SK-N-SH (cell line): ENCODE measurements around the gene GPR55. TPM values are rescaled to one million over a fixed set of nuclear protein-coding genes. Genes with fewer than 3 reads are reported as not detected.

Experiments
- CTCF ChIA-PET: fragments of 300-600, 350-600 bp; formaldehyde crosslinking; extraction: SDS; loops from one replicate; lab custom pipeline; 2021; lab: Yijun Ruan, JAX
- POLR2A ChIA-PET: fragments of 350-600 bp; sonication (Branson Sonifier 250); formaldehyde crosslinking; extraction: SDS; loops from one replicate; lab custom pipeline; 2020; ENCODE audit warnings: antibody characterized with exemption, inconsistent platforms; lab: Yijun Ruan, JAX
- DNase-seq: peaks from one replicate; pipeline ENCODE4 v3.0.0; 2012
- H2AFZ ChIP-seq: fragments of 200-600 bp; sonication (generic); 2 replicates; pipeline ENCODE4 v1.8.1; 2016; ENCODE audit warnings: antibody characterized with exemption, mild to moderate bottlenecking, low read depth
- H3F3A ChIP-seq: fragments of 200-600 bp; sonication (generic); replicated peaks from 2 replicates; pipeline ENCODE3; 2016; ENCODE audit warnings: antibody characterized with exemption, mild to moderate bottlenecking; ENCODE audit not compliant: insufficient read depth
- H3K27ac ChIP-seq, 2 experiments: fragments of 200-500 bp in 1 of 2; fragments of 200-600 bp in 1 of 2; sonication (Bioruptor generic) in 1 of 2; sonication (generic), shearing (Covaris generic) in 1 of 2; 2 replicates each; pipeline versions ENCODE4 v1.5.1 to v1.6.1; 2014 to 2016; ENCODE audit warnings: low read depth in 2 of 2, inconsistent platforms in 1 of 2, low read length in 1 of 2, mild to moderate bottlenecking in 1 of 2, mixed read lengths in 1 of 2
- H3K27me3 ChIP-seq: fragments of 200-600 bp; sonication (generic), shearing (Covaris generic); 2 replicates; pipeline ENCODE4 v1.6.1; 2016; ENCODE audit warnings: mixed run types; ENCODE audit not compliant: insufficient read depth
- H3K36me3 ChIP-seq, 2 experiments: fragments of 200-500 bp in 1 of 2; fragments of 200-600 bp in 1 of 2; sonication (Bioruptor generic) in 1 of 2; sonication (generic) in 1 of 2; replicated peaks in 1 of 2; 2 replicates each; pipeline versions ENCODE3 to v1.5.1; 2014 to 2016; ENCODE audit warnings: low read length in 1 of 2, mild to moderate bottlenecking in 1 of 2; ENCODE audit not compliant: insufficient read depth in 2 of 2, control insufficient read depth in 1 of 2
- H3K4me1 ChIP-seq, 2 experiments: fragments of 200-500 bp in 1 of 2; fragments of 200-600 bp in 1 of 2; sonication (Bioruptor generic) in 1 of 2; sonication (generic), shearing (Covaris generic) in 1 of 2; 2 replicates each; pipeline versions ENCODE4 v1.5.1 to v1.6.1; 2014 to 2016; ENCODE audit warnings: low read depth in 1 of 2, low read length in 1 of 2, mixed run types in 1 of 2; ENCODE audit not compliant: insufficient read depth in 2 of 2, control insufficient read depth in 1 of 2
- H3K4me2 ChIP-seq: fragments of 200-600 bp; sonication (generic), shearing (Covaris generic); 2 replicates; pipeline ENCODE4 v1.6.1; 2017; ENCODE audit warnings: mixed run types
- H3K4me3 ChIP-seq, 2 experiments: fragments of 200-500 bp in 1 of 2; fragments of 200-600 bp in 1 of 2; sonication (Bioruptor generic) in 1 of 2; sonication (generic), shearing (Covaris generic) in 1 of 2; 2 replicates each; pipeline versions ENCODE4 v1.5.1 to v1.8.1; 2014 to 2016; ENCODE audit warnings: low read depth in 2 of 2, inconsistent platforms in 1 of 2, low read length in 1 of 2, mild to moderate bottlenecking in 1 of 2, mixed read lengths in 1 of 2, moderate library complexity in 1 of 2
- H3K79me2 ChIP-seq: fragments of 200-600 bp; sonication (generic); 2 replicates; pipeline ENCODE4 v1.8.1; 2017; ENCODE audit warnings: mild to moderate bottlenecking; ENCODE audit not compliant: insufficient read depth
- H3K9ac ChIP-seq: fragments of 200-600 bp; sonication (generic); 2 replicates; pipeline ENCODE4 v1.6.1; 2017; ENCODE audit warnings: mixed run types
- H3K9me2 ChIP-seq: fragments of 200-600 bp; sonication (generic); 2 replicates; pipeline ENCODE4 v1.6.1; 2017; ENCODE audit warnings: mixed run types
- H3K9me3 ChIP-seq: fragments of 200-600 bp; sonication (generic); 2 replicates; pipeline ENCODE4 v1.6.1; 2017; ENCODE audit warnings: mixed run types, mild to moderate bottlenecking, moderate library complexity
- H4K20me1 ChIP-seq: fragments of 200-600 bp; sonication (generic); 2 replicates; pipeline ENCODE4 v1.6.1; 2017; ENCODE audit warnings: mild to moderate bottlenecking, mixed run types; ENCODE audit not compliant: insufficient read depth
- CHD2 ChIP-seq: fragments of 150-350 bp; IDR thresholded peaks from 2 replicates; pipeline ENCODE4 v1.6.1; 2018; ENCODE audit warnings: low read length; ENCODE audit not compliant: partially characterized antibody
- ELF1 ChIP-seq: IDR thresholded peaks from 2 replicates; pipeline ENCODE4 v1.4.0; 2012
- EP300 ChIP-seq, 2 experiments: IDR thresholded peaks; 2 replicates each; pipeline versions ENCODE4 v1.4.0 to v1.6.1; 2012; ENCODE audit warnings: borderline replicate concordance in 1 of 2, low read depth in 1 of 2, low read length in 1 of 2
- EZH2phosphoT487 ChIP-seq: fragments of 200-600 bp; sonication (generic); IDR thresholded peaks from 2 replicates; pipeline ENCODE4 v1.6.1; 2017; ENCODE audit warnings: low read depth, mixed run types, mild to moderate bottlenecking, antibody characterized with exemption, moderate library complexity, borderline replicate concordance
- FOSL2 ChIP-seq: IDR thresholded peaks from 2 replicates; pipeline ENCODE4 v1.4.0; 2012; ENCODE audit warnings: low read depth, mild to moderate bottlenecking, moderate library complexity, borderline replicate concordance
- FOXJ3 ChIP-seq: sonication (generic); formaldehyde crosslinking; IDR thresholded peaks from 2 replicates; pipeline ENCODE4 v1.5.1; 2020; ENCODE audit warnings: mild to moderate bottlenecking, missing genetic modification reagents
- GABPA ChIP-seq: IDR thresholded peaks from 2 replicates; pipeline ENCODE4 v1.4.0; 2012; ENCODE audit warnings: low read depth, mild to moderate bottlenecking
- GATA2 ChIP-seq: sonication (generic); formaldehyde crosslinking; IDR thresholded peaks from 2 replicates; pipeline ENCODE4 v1.5.0; 2020; ENCODE audit warnings: mild to moderate bottlenecking, missing genetic modification reagents
- JUND ChIP-seq: IDR thresholded peaks from 2 replicates; pipeline ENCODE4 v1.4.0; 2012
- MAX ChIP-seq: IDR thresholded peaks from 2 replicates; pipeline ENCODE4 v1.4.0; 2012; ENCODE audit warnings: low read depth
- MEF2A ChIP-seq: IDR thresholded peaks from 2 replicates; pipeline ENCODE4 v1.4.0; 2012; ENCODE audit warnings: low read depth, borderline replicate concordance
- MXI1 ChIP-seq: IDR thresholded peaks from 2 replicates; pipeline ENCODE4 v1.6.1; 2012; ENCODE audit warnings: mild to moderate bottlenecking, low read depth, low read length, improper control_type of control experiment
- NFIC ChIP-seq: IDR thresholded peaks from 2 replicates; pipeline ENCODE4 v1.4.0; 2012; ENCODE audit warnings: borderline replicate concordance
- NRF1 ChIP-seq: IDR thresholded peaks from 2 replicates; pipeline ENCODE4 v1.6.1; 2012; ENCODE audit warnings: low read depth, mild to moderate bottlenecking, low read length
- PBX3 ChIP-seq: IDR thresholded peaks from 2 replicates; pipeline ENCODE4; 2012
- POLR2AphosphoS5 ChIP-seq: IDR thresholded peaks from 2 replicates; pipeline ENCODE4 v1.6.1; 2012; ENCODE audit warnings: low read depth, low read length
- RAD21 ChIP-seq: IDR thresholded peaks from 2 replicates; pipeline ENCODE4 v1.6.1; 2012; ENCODE audit warnings: mild to moderate bottlenecking, low read length
- RCOR1 ChIP-seq: fragments of 150-350 bp; IDR thresholded peaks from 2 replicates; pipeline ENCODE4 v1.6.1; 2017; ENCODE audit warnings: antibody characterized with exemption, low read length
- REST ChIP-seq: IDR thresholded peaks from 2 replicates; pipeline ENCODE4 v1.6.1; 2012; ENCODE audit warnings: mild to moderate bottlenecking, low read depth, low read length, moderate library complexity
- RXRA ChIP-seq: IDR thresholded peaks from 2 replicates; pipeline ENCODE4 v1.4.0; 2012; ENCODE audit warnings: low read depth, mild to moderate bottlenecking, borderline replicate concordance
- TAF1 ChIP-seq: IDR thresholded peaks from 2 replicates; pipeline ENCODE4 v1.6.1; 2012; ENCODE audit warnings: low read depth, mild to moderate bottlenecking, low read length, moderate library complexity, borderline replicate concordance
- TCF12 ChIP-seq: IDR thresholded peaks from 2 replicates; pipeline ENCODE4 v1.4.0; 2012
- TEAD4 ChIP-seq: IDR thresholded peaks from 2 replicates; pipeline ENCODE4 v1.4.0; 2012; ENCODE audit warnings: mild to moderate bottlenecking, borderline replicate concordance; ENCODE audit not compliant: insufficient read depth
- USF2 ChIP-seq: fragments of 150-350 bp; IDR thresholded peaks from 2 replicates; pipeline ENCODE4 v1.6.1; 2017; ENCODE audit warnings: antibody characterized with exemption, low read length, low read depth, borderline replicate concordance
- ZBTB33 ChIP-seq: IDR thresholded peaks from 2 replicates; pipeline ENCODE4 v1.4.0; 2012; ENCODE audit warnings: low read depth, borderline replicate concordance
- WGBS: methylation state at CpG from one replicate; pipeline ENCODE4 v1.1.6; 2017; ENCODE audit warnings: low lambda C conversion rate; 5-methylcytosine and 5-hydroxymethylcytosine counted together
- polyA plus RNA-seq, 3 experiments: library from polyadenylated mRNA; depleted of rRNA; stranded (reverse); fragments of >200 nt; gene quantifications; 2 replicates each; pipeline ENCODE4 v1.2.3, GENCODE V29; 2012

The GPR55 gene
- polyA plus RNA-seq, 1 of the 3 experiments (the other 2 are of a cell fraction) = not detected

GRCh38 chr2:230866756-230867523 is 58.1 kb downstream of the GPR55 start:
- POLR2A ChIA-PET = interaction anchor here (0.7 kb wide), 1 partner anchor 43 kb away, joined by 3 read pairs; no protein-coding TSS in a partner anchor
- Histone ChIP-seq H3F3A (peaks cover 9% of the 10 kb centered on the region), H3K27ac (peak overlapping the region in 1 of 2 experiments; percentile 86; a peak in 2 of 4 replicates), H3K36me3 (no peaks in the 10 kb centered on the region), H2AFZ (no peak overlapping the region), H3K9ac (no peak overlapping the region), H3K9me3 (no peaks in the 10 kb centered on the region), H4K20me1 (peaks cover 35% of the 10 kb centered on the region; the same call in 1 of the 2 replicates), H3K79me2 (no peaks in the 10 kb centered on the region), H3K4me2 (peak overlapping the region; percentile 97), H3K4me1 (peaks cover 40 to 63% of the 10 kb centered on the region in 2 experiments), H3K9me2 (no peaks in the 10 kb centered on the region), H3K4me3 (peak overlapping the region in 1 of 2 experiments; percentile 95; a peak in 1 of 4 replicates), H3K27me3 (no peaks in the 10 kb centered on the region)
- peak; percentile 58 for DNase-seq
- CTCF ChIA-PET = interaction anchor here (1.5 to 7.9 kb wide), 6 partner anchors 19 to 120 kb away, joined by 5 to 58 read pairs (median 10); no protein-coding TSS in a partner anchor
- WGBS = 43% methylated on average over 9 of the region's 13 CpGs
- TF ChIP-seq CHD2 (peak; percentile 29), FOXJ3 (CRISPR knock-in tag) (0 out of 2 replicates have a peak, but pooled peaks have one; percentile 16), MEF2A (no peak), RAD21 (0 out of 2 replicates have a peak, but pooled peaks have one; percentile 21), RCOR1 (peak; percentile 37; the same call in 1 of the 2 replicates), FOSL2 (no peak), RXRA (no peak), GABPA (no peak), JUND (no peak), TAF1 (no peak), TCF12 (0 out of 2 replicates have a peak, but pooled peaks have one; percentile 11), EZH2phosphoT487 (no peak), TEAD4 (no peak), EP300 (IDR thresholded peaks at IDR 0.05; ENCODE audit: borderline replicate concordance in 1 of 2, low read depth in 1 of 2, low read length in 1 of 2) (no peak), MAX (no peak), USF2 (no peak), ZBTB33 (no peak), REST (no peak), NFIC (peak; percentile 89), PBX3 (no peak), GATA2 (CRISPR knock-in tag) (no peak), MXI1 (no peak), NRF1 (no peak), ELF1 (no peak), POLR2AphosphoS5 (no peak)
